GM10847 (cell line): ENCODE measurements around the gene MRPS18A.

Experiments
- POLR2A ChIP-seq: IDR thresholded peaks from 2 replicates; pipeline ENCODE4 v1.6.1; 2011; ENCODE audit not compliant: insufficient read length; ENCODE audit errors: extremely low read depth

MRPS18A gene

GRCh38 chr6:43623880-43624785, 63.5 kb downstream of the MRPS18A start:
- TF ChIP-seq POLR2A: no peak

- no peak for TF ChIP-seq POLR2A
These were observed 65.0 kb downstream of the MRPS18A start for GRCh38 chr6:43622541-43622940.

GRCh38 chr6:43621836-43622180, 65.8 kb downstream of the MRPS18A start:
- TF ChIP-seq POLR2A: no peak
